IMR-90 (cell line): Measurements from ENCODE around the gene LARP4B. TPM values are rescaled to one million over a fixed set of nuclear protein-coding genes. Genes with fewer than 3 reads are reported as not detected.

Experiments
- ATAC-seq: fragments of 200-7000 bp; cut with Tn5 transposase; 2 replicates; pipeline ENCODE4 v1.9.1; 2020; ENCODE audit warnings: low read depth, mild to moderate bottlenecking, moderate library complexity
- BruUV-seq: library from RNA; stranded (reverse); fragments of 400-500 nt; replicated peaks from 2 replicates; lab custom pipeline; 2021; lab: Mats Ljungman, UMichigan
- CTCF ChIA-PET: fragments of 300-600 bp; formaldehyde crosslinking; extraction: SDS; loops from one replicate; lab custom pipeline; 2021; ENCODE audit warnings: antibody characterized with exemption; lab: Yijun Ruan, JAX
- POLR2A ChIA-PET: fragments of 300-600 bp; sonication (Branson Sonifier 250); formaldehyde crosslinking; loops from one replicate; lab custom pipeline; 2022; ENCODE audit warnings: antibody characterized with exemption; ENCODE audit not compliant: unreplicated experiment; lab: Charles Lee
- DNase-seq: peaks from one replicate; pipeline ENCODE4 v3.0.0; 2013
- H2AFZ ChIP-seq: replicated peaks from 2 replicates; pipeline ENCODE3; 2013; ENCODE audit warnings: low read length, mild to moderate bottlenecking; ENCODE audit not compliant: poor library complexity
- H2AK5ac ChIP-seq: 2 replicates; pipeline ENCODE4 v1.6.1; 2013; ENCODE audit warnings: low read depth, low read length, inconsistent platforms
- H2AK9ac ChIP-seq: replicated peaks from 2 replicates; pipeline ENCODE3; 2013; ENCODE audit warnings: mild to moderate bottlenecking, low read depth, low read length, moderate library complexity; ENCODE audit not compliant: poor library complexity
- H2BK120ac ChIP-seq: 2 replicates; pipeline ENCODE4 v1.6.1; 2013; ENCODE audit warnings: low read depth, low read length, inconsistent platforms
- H2BK15ac ChIP-seq: 3 replicates; pipeline ENCODE4 v1.6.1; 2013; ENCODE audit warnings: low read depth, low read length, inconsistent platforms
- H2BK20ac ChIP-seq: 2 replicates; pipeline ENCODE4 v1.6.1; 2013; ENCODE audit warnings: low read depth, mild to moderate bottlenecking, inconsistent platforms, low read length, moderate library complexity
- H2BK5ac ChIP-seq: 2 replicates; pipeline ENCODE4 v1.6.1; 2013; ENCODE audit warnings: mild to moderate bottlenecking, low read depth, low read length, inconsistent platforms; ENCODE audit not compliant: poor library complexity, severe bottlenecking
- H3K14ac ChIP-seq: replicated peaks from 2 replicates; pipeline ENCODE4 v1.6.1; 2013; ENCODE audit warnings: low read depth, low read length, inconsistent platforms
- H3K18ac ChIP-seq: 2 replicates; pipeline ENCODE4 v1.6.1; 2013; ENCODE audit warnings: low read depth, low read length, control low read depth
- H3K23ac ChIP-seq: 2 replicates; pipeline ENCODE4 v1.6.1; 2013; ENCODE audit warnings: low read depth, low read length, inconsistent platforms
- H3K27ac ChIP-seq: 2 replicates; pipeline ENCODE4 v1.5.1; 2013; ENCODE audit warnings: mild to moderate bottlenecking, control low read depth, low read length; ENCODE audit not compliant: insufficient read depth
- H3K27me3 ChIP-seq: 2 replicates; pipeline ENCODE4 v1.6.1; 2013; ENCODE audit warnings: low read length; ENCODE audit not compliant: control insufficient read depth, insufficient read depth
- H3K36me3 ChIP-seq: 2 replicates; pipeline ENCODE4 v1.6.1; 2013; ENCODE audit warnings: low read length, mixed read lengths; ENCODE audit not compliant: control insufficient read depth, insufficient read depth
- H3K4ac ChIP-seq: 2 replicates; pipeline ENCODE4 v1.6.1; 2013; ENCODE audit warnings: low read depth, low read length, inconsistent platforms
- H3K4me1 ChIP-seq: 2 replicates; pipeline ENCODE4 v1.6.1; 2013; ENCODE audit warnings: low read length, mixed read lengths; ENCODE audit not compliant: control insufficient read depth, insufficient read depth
- H3K4me2 ChIP-seq: 2 replicates; pipeline ENCODE4 v1.6.1; 2013; ENCODE audit warnings: low read depth, mild to moderate bottlenecking, control low read depth, low read length, moderate library complexity
- H3K4me3 ChIP-seq: 2 replicates; pipeline ENCODE4 v1.5.1; 2013; ENCODE audit warnings: low read depth, mild to moderate bottlenecking, control low read depth, low read length, moderate library complexity; ENCODE audit not compliant: insufficient read depth
- H3K56ac ChIP-seq: 2 replicates; pipeline ENCODE4 v1.6.1; 2013; ENCODE audit warnings: low read length, inconsistent platforms; ENCODE audit not compliant: insufficient read depth; ENCODE audit errors: extremely low read depth
- H3K79me1 ChIP-seq, 2 experiments: 2 replicates each; pipeline ENCODE4 v1.6.1; 2013; ENCODE audit warnings: low read length in 2 of 2, inconsistent platforms in 1 of 2, low read depth in 1 of 2
- H3K9ac ChIP-seq: 2 replicates; pipeline ENCODE4 v1.6.1; 2013; ENCODE audit warnings: low read depth, low read length, control low read depth
- H3K9me1 ChIP-seq: 2 replicates; pipeline ENCODE4 v1.6.1; 2013; ENCODE audit warnings: low read length, inconsistent platforms; ENCODE audit not compliant: insufficient read depth
- H3K9me3 ChIP-seq: 2 replicates; pipeline ENCODE4 v1.6.1; 2013; ENCODE audit warnings: low read length; ENCODE audit not compliant: control insufficient read depth, insufficient read depth
- H4K20me1 ChIP-seq: 2 replicates; pipeline ENCODE4 v1.6.1; 2013; ENCODE audit warnings: low read length, inconsistent platforms; ENCODE audit not compliant: insufficient read depth
- H4K5ac ChIP-seq: 2 replicates; pipeline ENCODE4 v1.6.1; 2013; ENCODE audit warnings: mild to moderate bottlenecking, low read depth, low read length, control low read depth
- H4K8ac ChIP-seq, 2 experiments: 2 replicates each; pipeline ENCODE4 v1.6.1; 2013; ENCODE audit warnings: low read depth in 2 of 2, low read length in 2 of 2, control low read depth in 1 of 2, inconsistent platforms in 1 of 2
- H4K91ac ChIP-seq: 2 replicates; pipeline ENCODE4 v1.6.1; 2013; ENCODE audit warnings: low read depth, low read length, inconsistent platforms; ENCODE audit not compliant: insufficient read depth
- CEBPB ChIP-seq: IDR thresholded peaks from 2 replicates; pipeline ENCODE4 v1.6.1; 2012; ENCODE audit warnings: low read depth, low read length, improper control_type of control experiment
- MAZ ChIP-seq: IDR thresholded peaks from 2 replicates; pipeline ENCODE4 v1.6.1; 2012; ENCODE audit warnings: low read depth, mild to moderate bottlenecking, low read length, improper control_type of control experiment, moderate library complexity, borderline replicate concordance
- MXI1 ChIP-seq: IDR thresholded peaks from 2 replicates; pipeline ENCODE4 v1.6.1; 2012; ENCODE audit warnings: low read depth, mild to moderate bottlenecking, low read length, moderate library complexity, borderline replicate concordance
- RCOR1 ChIP-seq: IDR thresholded peaks from 2 replicates; pipeline ENCODE4 v1.6.1; 2012; ENCODE audit warnings: mild to moderate bottlenecking, low read length, improper control_type of control experiment; ENCODE audit not compliant: insufficient replicate concordance
- SMC3 ChIP-seq: fragments of 150-350 bp; IDR thresholded peaks from 2 replicates; pipeline ENCODE4 v1.6.1; 2016; ENCODE audit warnings: low read depth, mild to moderate bottlenecking, antibody characterized with exemption, low read length, moderate library complexity
- WGBS, 2 experiments: methylation state at CpG; one replicate each; pipeline versions ENCODE4 v1.1.5 to v1.1.7; 2013; ENCODE audit warnings: missing lambda C conversion rate in 2 of 2; ENCODE audit not compliant: insufficient read length in 1 of 2; ENCODE audit errors: extremely low coverage in 2 of 2; 5-methylcytosine and 5-hydroxymethylcytosine counted together
- dilution Hi-C: fragments of 300-500 bp; cut with HindIII; formaldehyde crosslinking; loops from one replicate; pipeline ENCODE4 v1.14.3; 2018; ENCODE audit warnings: low sequenced_read_pairs; ENCODE audit not compliant: unreplicated experiment
- in situ Hi-C: fragments of 300-500 bp; cut with MboI; formaldehyde crosslinking; loops from 3 replicates; pipeline ENCODE4 v1.14.3; 2019; ENCODE audit warnings: low sequenced_read_pairs, inconsistent platforms, mixed read lengths
- intact Hi-C: fragments of 100-400 bp; cut with micrococcal nuclease; formaldehyde crosslinking; loops from 2 replicates; pipeline ENCODE4 v1.10.0; 2022
- polyA plus RNA-seq, 3 experiments: library from polyadenylated mRNA; depleted of rRNA; stranded (reverse); fragments of >200 nt; gene quantifications; 2 replicates each; pipeline ENCODE4 v1.2.3, GENCODE V29; 2012; ENCODE audit warnings: low replicate concordance in 1 of 3
- total RNA-seq: library from RNA; depleted of rRNA; stranded (reverse); fragments of >200 nt; gene quantifications from 2 replicates; pipeline ENCODE4 v1.2.3, GENCODE V29; 2012

Gene LARP4B
- total and polyA plus RNA-seq, 2 of the 4 experiments (the other 2 are of a cell fraction) = 24.3 to 25.5 TPM

GRCh38 chr10:767794-768193 lies 163.7 kb downstream of the LARP4B start:
- H3K18ac ChIP-seq = no peak overlapping the region
- H3K9me1 ChIP-seq = no peaks in the 10 kb centered on the region
- H2AK5ac ChIP-seq = no peak overlapping the region

More at GRCh38 chr10:767794-768193, 163.7 kb downstream of the LARP4B start:
- Histone ChIP-seq H3K9ac (no peak overlapping the region), H3K27ac (no peak overlapping the region), H2AK9ac (no peak overlapping the region), H2BK15ac (no peak overlapping the region), H3K4me3 (no peak overlapping the region), H3K4me1 (no peaks in the 10 kb centered on the region), H3K4ac (no peak overlapping the region), H3K14ac (no peak overlapping the region), H4K91ac (no peak overlapping the region), H2BK5ac (no peak overlapping the region), H3K23ac (no peak overlapping the region), H3K4me2 (no peak overlapping the region), H4K20me1 (no peaks in the 10 kb centered on the region), H3K27me3 (peaks cover 5% of the 10 kb centered on the region; the same call in 1 of the 2 replicates), H3K56ac (no peak overlapping the region), H3K36me3 (no peaks in the 10 kb centered on the region), H2AFZ (no peak overlapping the region), H3K79me1 (no peaks in the 10 kb centered on the region), H4K5ac (no peak overlapping the region), H2BK120ac (no peak overlapping the region), H2BK20ac (no peak overlapping the region), H4K8ac (no peak overlapping the region), H3K9me3 (peaks cover 21% of the 10 kb centered on the region)
- in situ Hi-C loops (no loop called here), intact Hi-C loops (no loop called here), dilution Hi-C loops (no loop called here)
- TF ChIP-seq CEBPB (no peak), SMC3 (no peak), RCOR1 (no peak), MXI1 (no peak), MAZ (no peak)
- WGBS, 2 experiments = no CpG with 5 or more reads among the region's 2 CpGs
- ATAC-seq (no peak), DNase-seq (no peak)
- ChIA-PET POLR2A (no interaction called here), CTCF (no interaction called here)
- no TSS peak for BruUV-seq
